Endodermal cell (in vitro differentiated cells): ENCODE data around the gene PSAP. TPM values are rescaled to one million over a fixed set of nuclear protein-coding genes. Genes with fewer than 3 reads are reported as not detected.

ENCODE experiments used
- DNase-seq: peaks from one replicate; pipeline ENCODE4 v3.0.0-alpha.2; 2017
- H3K27ac ChIP-seq: 2 replicates; pipeline ENCODE4 v1.5.1; 2013; ENCODE audit warnings: mild to moderate bottlenecking, low read depth, low read length, moderate library complexity
- H3K27me3 ChIP-seq: 2 replicates; pipeline ENCODE4 v1.6.1; 2013; ENCODE audit warnings: mild to moderate bottlenecking, low read length, moderate library complexity; ENCODE audit not compliant: insufficient read depth, control insufficient read depth, poor library complexity, severe bottlenecking
- H3K36me3 ChIP-seq: 2 replicates; pipeline ENCODE4 v1.7.0; 2013; ENCODE audit warnings: mild to moderate bottlenecking, low read length, moderate library complexity; ENCODE audit not compliant: control insufficient read depth, insufficient read depth
- H3K4me1 ChIP-seq: one replicate; pipeline ENCODE4 v1.7.0; 2013; ENCODE audit warnings: low read length; ENCODE audit not compliant: control insufficient read depth, insufficient read depth
- H3K4me3 ChIP-seq: 2 replicates; pipeline ENCODE4 v1.5.1; 2013; ENCODE audit warnings: mild to moderate bottlenecking, low read length, moderate library complexity
- H3K9ac ChIP-seq: 2 replicates; pipeline ENCODE4 v1.6.1; 2013; ENCODE audit warnings: mild to moderate bottlenecking, low read length, moderate library complexity; ENCODE audit not compliant: poor library complexity, severe bottlenecking; ENCODE audit errors: extremely low read depth
- H3K9me3 ChIP-seq: 2 replicates; pipeline ENCODE4 v1.6.1; 2013; ENCODE audit warnings: mild to moderate bottlenecking, low read length, moderate library complexity; ENCODE audit not compliant: control insufficient read depth
- H3K27ac Mint-ChIP-seq: 2 replicates; pipeline ENCODE4 v1.8.0; 2020; ENCODE audit warnings: mixed read lengths
- H3K27me3 Mint-ChIP-seq: 2 replicates; pipeline ENCODE4 v1.8.0; 2021; ENCODE audit warnings: mild to moderate bottlenecking, mixed read lengths; ENCODE audit not compliant: insufficient read depth
- H3K36me3 Mint-ChIP-seq: 2 replicates; pipeline ENCODE4 v1.8.0; 2020; ENCODE audit warnings: low read depth, mixed read lengths
- H3K4me1 Mint-ChIP-seq: 2 replicates; pipeline ENCODE4 v1.8.0; 2020; ENCODE audit warnings: mixed read lengths
- H3K4me3 Mint-ChIP-seq: 2 replicates; pipeline ENCODE4 v1.8.0; 2020; ENCODE audit warnings: mild to moderate bottlenecking, moderate library complexity, mixed read lengths
- H3K9me3 Mint-ChIP-seq: 2 replicates; pipeline ENCODE4 v1.8.0; 2020; ENCODE audit warnings: mild to moderate bottlenecking, mixed read lengths
- WGBS, 2 experiments: methylation state at CpG; one replicate each; pipeline versions ENCODE4 v1.1.5 to v1.1.7; 2013; ENCODE audit warnings: missing lambda C conversion rate in 2 of 2, mixed read lengths in 1 of 2; ENCODE audit not compliant: insufficient coverage in 1 of 2, insufficient read length in 1 of 2; 5-methylcytosine and 5-hydroxymethylcytosine counted together
- total RNA-seq, 2 donors: library from RNA; stranded (reverse); fragmentation: NEBNext Ultra II Directional in 1 of 2; extraction: Animal tissue kit (Norgen Biotek cat#: 25700) in 1 of 2; gene quantifications; 2 replicates in 1 of 2; 3 replicates in 1 of 2; pipeline ENCODE4 v1.2.1, GENCODE V29; 2021
- TF ChIP-seq, protein P1 (sequence below): fragments of 200-600 bp; sonication (generic); conservative IDR thresholded peaks from 2 replicates; pipeline ENCODE4 v1.5.0; 2021; ENCODE audit warnings: antibody characterized with exemption, mild to moderate bottlenecking

PSAP gene
- total RNA-seq, 2 donors from 2014 or later = 456 to 549 TPM

GRCh38 chr10:71770255-71770654, 80.8 kb downstream of the PSAP start:
- Mint-ChIP-seq H3K27ac (no peak overlapping the region), H3K27me3 (peaks cover 46% of the 10 kb centered on the region), H3K4me1 (peaks cover 3% of the 10 kb centered on the region), H3K36me3 (no peaks in the 10 kb centered on the region), H3K4me3 (no peak overlapping the region), H3K9me3 (no peaks in the 10 kb centered on the region)
- H3K27ac ChIP-seq = no peak overlapping the region
- H3K9me3 ChIP-seq = no peaks in the 10 kb centered on the region
- no peaks in the 10 kb centered on the region for H3K36me3 ChIP-seq
- no peak overlapping the region for H3K4me3 ChIP-seq
- H3K4me1 ChIP-seq = no peaks in the 10 kb centered on the region
- H3K9ac ChIP-seq = no peak overlapping the region
- H3K27me3 ChIP-seq = peaks cover 27% of the 10 kb centered on the region
- no peak for DNase-seq
- 90 to 91% methylated on average over 3 of the region's 3 CpGs for whole genome bisulfite sequencing, 2 experiments
- TF ChIP-seq, protein P1, sequence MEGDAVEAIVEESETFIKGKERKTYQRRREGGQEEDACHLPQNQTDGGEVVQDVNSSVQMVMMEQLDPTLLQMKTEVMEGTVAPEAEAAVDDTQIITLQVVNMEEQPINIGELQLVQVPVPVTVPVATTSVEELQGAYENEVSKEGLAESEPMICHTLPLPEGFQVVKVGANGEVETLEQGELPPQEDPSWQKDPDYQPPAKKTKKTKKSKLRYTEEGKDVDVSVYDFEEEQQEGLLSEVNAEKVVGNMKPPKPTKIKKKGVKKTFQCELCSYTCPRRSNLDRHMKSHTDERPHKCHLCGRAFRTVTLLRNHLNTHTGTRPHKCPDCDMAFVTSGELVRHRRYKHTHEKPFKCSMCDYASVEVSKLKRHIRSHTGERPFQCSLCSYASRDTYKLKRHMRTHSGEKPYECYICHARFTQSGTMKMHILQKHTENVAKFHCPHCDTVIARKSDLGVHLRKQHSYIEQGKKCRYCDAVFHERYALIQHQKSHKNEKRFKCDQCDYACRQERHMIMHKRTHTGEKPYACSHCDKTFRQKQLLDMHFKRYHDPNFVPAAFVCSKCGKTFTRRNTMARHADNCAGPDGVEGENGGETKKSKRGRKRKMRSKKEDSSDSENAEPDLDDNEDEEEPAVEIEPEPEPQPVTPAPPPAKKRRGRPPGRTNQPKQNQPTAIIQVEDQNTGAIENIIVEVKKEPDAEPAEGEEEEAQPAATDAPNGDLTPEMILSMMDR = no peak

DNA sequence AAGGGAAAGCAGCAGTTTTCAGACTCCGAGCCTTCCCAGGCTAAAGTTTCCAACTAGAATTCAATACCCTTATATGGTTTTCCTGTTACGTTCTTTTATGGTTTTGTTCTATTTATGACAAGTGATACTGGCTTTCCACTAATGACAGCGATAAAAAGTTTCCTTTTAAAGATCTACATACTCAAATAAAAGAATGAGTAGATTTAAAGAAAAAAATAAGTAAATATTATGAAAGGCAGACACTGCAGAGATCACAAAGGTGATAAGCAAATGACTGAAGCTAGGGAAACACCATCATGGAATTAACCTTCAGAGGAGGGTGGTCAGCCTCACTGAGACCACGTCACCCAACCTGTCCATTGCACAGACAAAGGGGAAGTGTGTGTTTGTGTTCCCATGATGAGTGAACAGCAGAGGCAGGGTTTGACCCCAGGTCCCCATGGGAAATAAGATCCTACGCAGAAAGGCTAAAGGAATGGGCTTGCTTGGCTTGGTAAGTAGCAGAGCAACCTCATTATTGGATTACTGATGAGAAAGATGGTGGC, 81.7 kb downstream of the PSAP start:
- Histone ChIP-seq H3K9ac (no peak overlapping the region), H3K4me1 (no peaks in the 10 kb centered on the region), H3K36me3 (no peaks in the 10 kb centered on the region), H3K4me3 (no peak overlapping the region), H3K27me3 (peaks cover 27% of the 10 kb centered on the region), H3K27ac (no peak overlapping the region), H3K9me3 (no peaks in the 10 kb centered on the region)
- TF ChIP-seq, protein P1 = no peak
- H3K9me3 Mint-ChIP-seq = no peaks in the 10 kb centered on the region
- H3K4me1 Mint-ChIP-seq = peaks cover 3% of the 10 kb centered on the region
- no peak overlapping the region for H3K27ac Mint-ChIP-seq
- H3K27me3 Mint-ChIP-seq = peaks cover 51% of the 10 kb centered on the region
- WGBS, 2 experiments = 91 to 100% methylated on average over 2 to 4 of the region's 5 CpGs
- DNase-seq = no peak
- no peaks in the 10 kb centered on the region for H3K36me3 Mint-ChIP-seq
- no peak overlapping the region for H3K4me3 Mint-ChIP-seq

DNA sequence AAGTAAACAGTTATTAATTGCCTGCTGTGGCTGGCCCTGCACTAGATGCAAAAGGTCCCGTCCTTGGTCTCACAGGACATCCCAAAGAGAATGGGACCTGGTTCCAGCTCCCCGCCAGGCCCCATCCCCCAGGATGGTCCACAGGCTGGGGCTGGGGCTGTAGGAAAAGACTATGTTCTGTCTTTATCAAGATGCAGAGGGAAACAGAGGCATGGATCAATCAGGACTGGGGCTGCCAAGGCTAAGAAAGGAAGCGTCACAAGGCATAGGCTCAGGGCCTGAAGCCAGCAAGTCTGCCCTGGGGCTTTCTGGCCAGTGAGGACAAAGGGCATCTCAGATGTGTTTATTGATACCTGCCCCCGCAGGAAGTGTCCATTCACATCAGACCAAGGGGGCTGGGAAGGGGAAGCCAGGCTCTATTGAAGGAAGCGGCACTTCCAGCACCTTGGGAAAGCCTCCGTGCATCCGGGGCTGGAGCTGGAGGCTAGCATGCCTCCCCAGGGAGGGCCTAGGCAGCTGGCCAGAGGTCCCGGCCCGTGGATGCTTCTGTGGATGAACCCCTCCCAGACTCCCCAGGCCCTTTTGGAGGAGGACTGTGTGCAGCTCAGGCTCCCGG, 83.5 kb downstream of the PSAP start:
- DNase-seq = no peak
- Mint-ChIP-seq H3K27ac (no peak overlapping the region), H3K4me3 (no peak overlapping the region)

More for the DNA sequence above, 83.5 kb downstream of the PSAP start:
- peaks cover 44% of the 10 kb centered on the region for H3K27me3 Mint-ChIP-seq
- 85 to 86% methylated on average over 9 to 10 of the region's 10 CpGs for WGBS, 2 experiments
- H3K36me3 Mint-ChIP-seq = no peaks in the 10 kb centered on the region
- no peaks in the 10 kb centered on the region for H3K4me1 ChIP-seq
- peaks cover 5% of the 10 kb centered on the region for H3K4me1 Mint-ChIP-seq
- no peaks in the 10 kb centered on the region for H3K9me3 ChIP-seq
- peaks cover 17% of the 10 kb centered on the region for H3K27me3 ChIP-seq
- H3K9me3 Mint-ChIP-seq = no peaks in the 10 kb centered on the region
- no peak overlapping the region for H3K4me3 ChIP-seq
- TF ChIP-seq, protein P1 = no peak
- no peaks in the 10 kb centered on the region for H3K36me3 ChIP-seq
- H3K9ac ChIP-seq = no peak overlapping the region
- peak overlapping the region; percentile 41 for H3K27ac ChIP-seq
